Transverse colon (tissue), 3 donors: ENCODE measurements around the gene CFAP91.
A peak's percentile ranks its signal among the peaks of the same experiment; 100 is the strongest.

Source experiments
- CTCF ChIP-seq, 5 experiments: fragments of 200-600 bp in 3 of 5; fragments of 450-650 bp in 2 of 5; sonication (generic) in 3 of 5; IDR thresholded peaks; 1 replicate in 2 of 5; 2 replicates in 3 of 5; pipeline ENCODE4 v1.5.1; 2016 to 2017; ENCODE audit warnings: antibody characterized with exemption in 5 of 5, inconsistent platforms in 3 of 5, mild to moderate bottlenecking in 2 of 5, moderate library complexity in 1 of 5
- EP300 ChIP-seq: sonication (generic); formaldehyde crosslinking; IDR thresholded peaks from one replicate; pipeline ENCODE4 v1.6.1; 2017; ENCODE audit warnings: antibody characterized with exemption, low read depth
- POLR2A ChIP-seq: fragments of 450-650 bp; IDR thresholded peaks from one replicate; pipeline ENCODE4 v1.6.1; 2016; ENCODE audit warnings: antibody characterized with exemption, mild to moderate bottlenecking, moderate library complexity

- TF ChIP-seq POLR2A (no peak), CTCF (IDR thresholded peaks at IDR 0.05) (peak in 4 of 5 experiments; percentile 25 to 39 (median 32)), EP300 (no peak)
These were observed 21.5 kb upstream of the CFAP91 start for GRCh38 chr3:119681279-119681678.
